Putamen (tissue), 1 donor: ENCODE results near the gene STRN3.
A peak's percentile ranks its signal among the peaks of the same experiment; 100 is the strongest.

ENCODE experiments used
- DNase-seq: peaks from one replicate; pipeline ENCODE4 v3.0.0-alpha.2; 2016; ENCODE audit warnings: low spot score

The STRN3 gene

DNA sequence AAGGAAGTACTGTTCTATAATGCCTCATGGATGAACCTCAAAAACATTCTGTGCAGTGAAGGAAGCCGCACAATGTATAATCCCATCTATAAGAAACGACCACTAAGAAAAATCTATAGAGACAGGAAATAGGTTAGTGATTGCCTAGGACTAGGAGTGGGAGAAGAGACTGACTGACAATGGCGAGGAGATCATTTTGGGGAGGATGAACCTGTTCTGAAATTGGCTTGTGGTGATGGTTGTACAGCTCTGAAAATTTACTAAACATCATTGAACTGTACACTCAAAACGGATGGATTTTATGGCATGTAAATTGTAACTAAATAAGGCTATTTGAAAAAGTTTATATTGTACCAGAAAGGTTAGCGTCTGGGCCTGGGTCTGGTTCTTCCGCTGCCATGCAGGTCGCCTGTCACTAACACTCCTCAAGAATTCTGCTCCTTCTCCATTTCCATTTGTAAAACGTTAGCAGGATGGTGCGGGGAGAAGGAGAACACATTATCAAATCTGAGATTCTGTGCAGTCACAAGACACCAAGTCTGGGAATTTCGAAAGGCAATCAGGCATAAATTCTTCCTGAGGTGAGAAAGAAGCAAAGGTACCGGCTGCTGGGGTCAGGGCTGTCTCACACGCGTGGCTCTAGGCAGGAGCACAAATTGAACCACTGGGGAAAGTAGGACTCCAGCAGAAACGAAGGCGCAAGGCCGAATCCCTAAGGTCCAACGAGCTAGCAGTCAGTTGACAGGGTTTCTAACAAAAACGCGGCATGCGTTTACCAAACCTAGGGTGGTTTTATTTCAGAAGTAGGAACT lies 152.7 kb downstream of the STRN3 start:
- DNase-seq, result no peak

DNA sequence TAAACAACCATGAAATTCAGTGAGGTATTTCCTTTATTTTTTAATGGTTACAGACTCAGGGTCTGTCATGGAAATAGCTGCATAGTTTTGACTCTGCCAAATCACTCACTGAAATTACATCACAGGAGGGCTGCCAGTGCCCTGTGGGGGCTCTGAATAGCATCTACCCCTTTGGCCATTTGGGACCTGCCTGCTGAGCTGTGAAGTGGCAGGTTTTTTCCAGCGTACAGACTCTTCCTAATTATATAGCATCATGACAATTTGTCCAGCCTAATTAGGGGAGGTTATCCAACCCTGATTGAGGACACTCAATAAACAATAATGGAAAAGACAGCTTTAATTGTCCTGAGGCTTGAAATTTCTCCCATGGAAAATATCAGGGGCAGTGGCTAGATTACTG lies 153.6 kb downstream of the STRN3 start:
- DNase-seq, result no peak

DNA sequence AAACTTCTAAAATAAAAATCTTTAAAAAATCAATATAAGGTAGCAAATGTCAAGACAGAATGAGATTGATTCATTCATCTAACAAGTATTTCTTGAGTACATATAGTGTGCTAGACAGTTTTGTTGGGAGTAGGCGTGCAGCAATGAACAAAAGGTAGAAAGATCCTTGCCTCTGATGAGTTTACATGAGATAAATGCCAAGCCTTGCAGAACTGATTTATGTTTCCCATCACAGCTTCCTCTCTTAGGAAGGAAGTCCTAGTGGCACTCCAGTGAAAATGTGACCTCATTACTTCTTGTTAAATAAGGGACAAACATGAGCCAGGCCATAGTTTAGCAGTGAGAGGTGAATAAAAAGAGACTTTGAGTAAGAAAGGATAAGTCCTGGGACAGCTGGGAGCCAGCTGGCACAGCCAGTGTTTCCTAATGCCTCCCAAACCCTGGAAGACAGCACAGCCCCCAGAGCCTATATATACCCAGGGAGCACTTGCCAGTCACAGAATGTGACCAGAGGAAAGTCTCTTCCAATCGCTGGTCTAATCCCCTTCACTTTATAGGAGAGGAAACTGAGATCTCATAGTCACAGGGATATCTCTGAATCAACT lies 156.5 kb downstream of the STRN3 start:
- DNase-seq, result peak; percentile 36

DNA sequence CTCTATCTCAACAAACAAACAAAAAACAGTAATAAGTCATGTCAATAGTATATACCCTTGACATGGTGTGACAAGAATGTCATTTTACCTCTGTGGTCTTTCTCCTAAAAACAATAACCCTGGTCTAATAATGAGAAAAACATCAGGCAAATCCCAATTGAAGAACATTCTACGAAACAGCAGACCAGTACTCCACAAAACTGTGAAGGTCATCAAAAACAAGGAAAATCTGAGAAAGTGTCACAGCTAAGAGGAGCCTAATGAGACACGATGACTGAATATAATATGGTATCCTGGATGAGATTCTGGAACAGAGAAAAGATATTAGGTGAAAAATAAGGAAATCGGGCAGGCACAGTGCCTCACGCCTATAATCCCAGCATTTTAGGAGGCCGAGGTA lies 157.4 kb downstream of the STRN3 start:
- DNase-seq, result no peak

DNA sequence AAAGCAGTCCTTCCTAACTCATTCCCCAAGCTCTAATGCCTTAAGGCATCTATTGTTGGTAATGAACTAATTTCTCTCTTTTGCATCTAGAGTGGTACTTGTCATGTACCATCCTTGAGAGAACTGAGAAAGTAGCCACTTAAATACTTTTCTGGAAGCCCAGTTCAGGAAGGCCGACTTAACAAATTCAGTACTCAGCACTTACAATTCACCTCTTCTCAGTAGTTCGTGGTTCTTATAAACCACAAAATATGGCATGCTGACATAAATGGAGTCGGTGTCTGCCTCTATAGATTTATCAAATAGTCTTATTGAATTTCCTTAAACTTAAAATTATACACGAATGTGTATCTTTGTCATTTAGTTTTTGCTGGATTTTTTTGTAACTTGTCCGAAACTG lies 161.2 kb downstream of the STRN3 start:
- no peak for DNase-seq

DNA sequence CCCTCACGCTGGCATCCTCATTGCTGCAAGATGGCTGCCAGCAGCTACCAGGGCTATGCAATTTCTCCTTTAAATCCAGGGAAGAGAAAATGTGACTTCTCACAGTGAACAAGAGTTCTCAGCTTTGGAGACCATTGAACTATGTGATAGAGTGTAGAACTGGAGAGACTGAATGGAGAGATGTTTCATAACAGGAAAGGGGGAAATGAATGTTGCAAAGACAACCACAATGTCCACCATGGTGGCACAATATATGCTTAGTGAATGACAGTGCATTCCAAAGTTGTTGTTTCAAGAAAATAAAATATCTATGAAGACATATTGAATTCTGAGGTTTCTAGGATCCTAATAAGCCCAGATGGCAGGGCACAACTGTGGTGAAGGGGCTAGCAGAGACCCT lies 165.0 kb downstream of the STRN3 start:
- no peak for DNase-seq

DNA sequence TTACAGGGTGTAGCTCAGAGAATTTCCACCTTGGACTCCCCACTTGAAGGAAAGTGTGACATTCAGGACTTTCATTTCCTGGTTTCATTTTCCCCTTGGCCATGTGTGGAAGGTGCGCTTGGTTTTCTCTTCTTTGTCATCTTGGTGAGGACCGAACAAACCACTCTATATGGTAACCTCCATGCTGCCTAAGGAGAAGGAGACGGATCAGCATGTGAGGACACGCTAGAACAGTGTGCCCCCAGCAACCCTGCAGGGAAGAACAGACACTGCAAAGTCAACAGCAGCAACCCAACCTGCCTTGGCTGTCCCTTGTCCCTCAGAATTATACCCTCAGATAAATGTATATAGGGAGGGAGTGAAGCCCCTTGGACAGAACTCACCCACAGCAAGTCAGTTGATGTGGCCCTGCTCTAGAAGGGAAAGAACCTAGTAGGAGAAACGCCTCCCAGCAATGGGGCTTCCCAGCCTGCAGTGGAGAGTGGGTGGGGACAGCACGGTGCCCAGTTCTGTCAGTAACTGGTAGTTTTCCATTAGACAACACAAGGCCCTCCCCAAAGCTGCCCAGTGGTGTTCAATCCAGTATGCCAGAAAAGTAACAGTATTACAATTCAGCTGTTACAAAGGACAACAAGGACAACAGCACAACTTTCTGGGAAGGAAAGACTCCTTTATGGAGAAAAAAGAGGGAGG lies 170.7 kb downstream of the STRN3 start:
- DNase-seq, result no peak

DNA sequence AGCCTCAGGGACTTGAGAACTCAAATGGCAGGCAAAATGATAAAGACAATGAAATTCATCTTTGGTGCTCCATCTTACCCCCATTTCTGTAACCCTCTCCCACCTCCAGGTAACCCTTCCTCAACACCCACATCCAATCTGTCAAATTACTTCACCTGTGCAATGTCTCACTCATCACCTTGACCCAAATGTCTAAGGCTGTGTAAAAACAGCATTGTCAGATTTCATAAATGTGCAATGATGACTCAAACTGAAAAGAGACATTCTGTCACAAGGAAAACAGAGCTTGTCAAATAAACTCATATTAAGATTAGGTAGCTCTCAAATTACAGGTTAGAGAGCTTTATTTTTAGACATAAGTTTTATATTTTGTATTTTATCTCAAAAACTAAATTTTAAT lies 171.7 kb downstream of the STRN3 start:
- peak; percentile 78 for DNase-seq

DNA sequence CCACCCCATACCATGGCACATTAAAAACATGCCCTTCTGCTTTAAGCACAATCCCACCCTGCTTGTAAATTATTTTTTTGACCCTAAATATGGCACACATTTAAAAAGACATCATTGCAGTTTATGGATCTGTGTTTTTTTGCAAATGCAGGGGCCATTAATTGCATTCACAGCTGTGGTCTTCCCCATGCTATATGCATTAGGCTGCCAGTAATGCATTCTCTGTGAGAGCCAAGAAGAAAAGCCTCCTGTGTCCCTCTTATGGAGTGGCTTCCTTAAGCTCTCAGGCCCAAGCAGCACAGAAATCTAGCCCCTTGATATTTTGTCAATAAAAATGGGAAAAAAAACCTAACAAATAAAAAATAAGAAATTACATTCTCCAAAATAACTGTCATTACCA lies 172.2 kb downstream of the STRN3 start:
- no peak for DNase-seq

DNA sequence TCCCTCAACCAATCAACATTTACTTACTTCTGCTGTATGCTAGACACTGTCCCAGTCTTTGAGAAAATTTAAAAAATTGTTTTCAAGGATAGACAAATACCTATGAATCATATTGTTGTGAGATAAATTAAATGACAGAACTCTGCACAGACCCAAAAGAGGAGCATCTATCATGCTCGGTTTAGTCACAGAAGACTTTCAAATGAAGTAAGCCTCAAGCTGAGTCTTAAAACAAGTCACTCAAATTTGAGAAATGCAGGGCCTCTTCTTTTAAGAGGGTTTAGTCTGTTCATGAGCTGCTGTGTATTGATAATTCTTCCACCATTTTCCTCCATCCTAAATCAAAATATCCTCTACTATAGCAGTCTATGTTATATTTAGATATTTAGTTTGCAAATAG lies 176.2 kb downstream of the STRN3 start:
- DNase-seq, result no peak

DNA sequence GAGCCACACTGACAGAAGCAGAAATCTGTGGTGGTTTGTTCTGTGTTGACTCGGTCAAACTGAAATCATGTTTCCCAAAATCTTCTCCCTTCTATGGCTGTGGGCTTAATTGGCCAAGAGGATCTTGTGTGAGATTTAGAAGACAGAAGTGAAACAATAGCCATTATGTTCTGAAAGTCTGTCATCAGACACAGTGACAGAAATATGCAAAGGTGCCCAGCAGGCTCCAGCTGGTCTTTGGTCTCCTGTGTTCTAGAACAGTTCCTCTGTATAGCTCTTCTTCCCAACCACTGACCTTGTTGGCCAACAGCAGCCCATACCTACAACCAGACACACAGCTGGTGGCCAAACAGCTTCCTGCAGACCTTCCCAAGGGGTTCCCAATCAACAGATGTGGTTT lies 176.8 kb downstream of the STRN3 start:
- DNase-seq, result no peak

DNA sequence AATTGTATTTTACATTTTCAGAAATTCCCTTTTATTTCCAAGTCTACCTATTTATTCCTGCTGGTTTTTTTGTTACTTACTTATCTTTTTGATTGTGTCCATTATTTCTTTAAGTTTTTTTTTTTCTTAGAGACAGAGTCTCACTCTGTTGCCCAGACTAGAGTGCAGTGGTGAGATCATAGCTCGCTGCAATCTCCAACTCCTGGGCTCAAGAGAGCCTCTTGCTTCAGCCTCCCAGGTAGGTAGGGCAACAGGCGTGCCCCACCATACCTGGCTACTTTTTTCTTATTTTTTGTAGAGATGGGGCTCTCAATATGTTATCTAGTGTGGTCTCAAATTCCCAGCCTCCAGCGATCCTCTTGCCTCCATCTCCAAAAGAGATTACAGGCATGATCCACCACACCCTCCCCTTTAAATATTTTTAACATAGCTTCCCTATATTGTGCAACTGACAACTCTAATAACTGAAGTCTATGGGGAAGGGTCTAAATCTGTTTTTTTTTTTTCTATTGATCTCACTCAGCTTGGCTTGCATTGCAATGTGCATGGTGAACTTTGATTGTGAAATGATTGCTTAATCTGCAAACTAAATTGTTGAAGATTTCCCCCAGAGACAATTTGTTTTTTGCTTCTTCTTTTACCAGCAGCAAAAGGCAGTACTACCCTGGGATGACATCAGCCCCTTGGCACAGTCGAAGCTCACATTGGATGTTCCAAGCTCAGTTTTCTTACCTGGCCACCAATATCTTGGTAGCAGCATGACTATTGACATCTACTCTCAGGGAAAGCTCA lies 177.5 kb downstream of the STRN3 start:
- no peak for DNase-seq
